BLaER1 (cell line): ENCODE data around the gene SAMM50.
A peak's percentile ranks its signal among the peaks of the same experiment; 100 is the strongest.

Experiments
- H3K27ac ChIP-seq: shearing (Covaris generic); formaldehyde crosslinking; 2 replicates; pipeline ENCODE4 v1.8.1; 2022
- H3K27me3 ChIP-seq: shearing (Covaris generic); formaldehyde crosslinking; 2 replicates; pipeline ENCODE4 v1.8.1; 2022
- H3K36me3 ChIP-seq: shearing (Covaris generic); formaldehyde crosslinking; 2 replicates; pipeline ENCODE4 v1.8.1; 2022
- H3K4me1 ChIP-seq: shearing (Covaris generic); formaldehyde crosslinking; 2 replicates; pipeline ENCODE4 v1.8.1; 2022
- H3K4me2 ChIP-seq: shearing (Covaris generic); formaldehyde crosslinking; 2 replicates; pipeline ENCODE4 v1.8.1; 2022
- H3K4me3 ChIP-seq: shearing (Covaris generic); formaldehyde crosslinking; 2 replicates; pipeline ENCODE4 v1.8.1; 2022
- H3K9ac ChIP-seq: shearing (Covaris generic); formaldehyde crosslinking; 2 replicates; pipeline ENCODE4 v1.8.1; 2022
- H3K9me3 ChIP-seq: shearing (Covaris generic); formaldehyde crosslinking; 2 replicates; pipeline ENCODE4 v1.8.1; 2022
- H4K20me1 ChIP-seq: shearing (Covaris generic); formaldehyde crosslinking; 2 replicates; pipeline ENCODE4 v1.8.1; 2022
- Cebpa-rat ChIP-seq: shearing (Covaris generic); IDR thresholded peaks from 2 replicates; pipeline ENCODE4 v1.8.1; 2022

The SAMM50 gene

GRCh38 chr22:43944670-43945430 is 10.4 kb upstream of the SAMM50 start:
- no peak overlapping the region for H3K9ac ChIP-seq
- no peaks in the 10 kb centered on the region for H3K36me3 ChIP-seq
- no peaks in the 10 kb centered on the region for H3K27me3 ChIP-seq
- H3K27ac ChIP-seq: peak overlapping the region; percentile 41; the same call in 1 of the 2 replicates
- no peak for TF ChIP-seq Cebpa-rat
- H3K9me3 ChIP-seq: 0 out of 2 replicates have a peak, but pooled peaks cover 6% of the 10 kb centered on the region
- no peaks in the 10 kb centered on the region for H4K20me1 ChIP-seq
- no peak overlapping the region for H3K4me3 ChIP-seq
- peaks cover 21% of the 10 kb centered on the region for H3K4me1 ChIP-seq
- H3K4me2 ChIP-seq: peak overlapping the region; percentile 65

GRCh38 chr22:43945632-43946383 is 9.4 kb upstream of the SAMM50 start:
- Histone ChIP-seq H3K27me3 (no peaks in the 10 kb centered on the region), H3K4me2 (peak overlapping the region; percentile 65), H3K27ac (peak overlapping the region; percentile 41; the same call in 1 of the 2 replicates), H3K9ac (no peak overlapping the region), H3K9me3 (0 out of 2 replicates have a peak, but pooled peaks cover 6% of the 10 kb centered on the region), H3K4me1 (peaks cover 21% of the 10 kb centered on the region), H3K4me3 (no peak overlapping the region), H3K36me3 (no peaks in the 10 kb centered on the region), H4K20me1 (no peaks in the 10 kb centered on the region)
- TF ChIP-seq Cebpa-rat: no peak

DNA sequence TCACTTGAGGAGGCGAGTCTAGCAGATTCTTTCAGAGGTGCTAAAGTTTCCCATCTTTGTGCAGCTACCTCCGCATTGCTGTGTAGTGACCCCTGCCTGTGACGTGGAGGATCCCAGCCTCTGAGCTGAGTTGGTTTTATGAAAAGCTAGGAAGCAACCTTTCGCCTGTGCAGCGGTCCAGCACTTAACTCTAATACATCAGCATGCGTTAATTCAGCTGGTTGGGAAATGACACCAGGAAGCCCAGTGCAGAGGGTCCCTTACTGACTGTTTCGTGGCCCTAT is 8.9 kb upstream of the SAMM50 start:
- H3K9me3 ChIP-seq: 0 out of 2 replicates have a peak, but pooled peaks cover 6% of the 10 kb centered on the region
- peaks cover 21% of the 10 kb centered on the region for H3K4me1 ChIP-seq
- TF ChIP-seq Cebpa-rat: no peak
- no peak overlapping the region for H3K4me2 ChIP-seq
- H3K4me3 ChIP-seq: no peak overlapping the region
- H3K27ac ChIP-seq: no peak overlapping the region
- H3K27me3 ChIP-seq: no peaks in the 10 kb centered on the region
- no peaks in the 10 kb centered on the region for H3K36me3 ChIP-seq
- no peak overlapping the region for H3K9ac ChIP-seq
- H4K20me1 ChIP-seq: no peaks in the 10 kb centered on the region

- TF ChIP-seq Cebpa-rat: no peak
- Histone ChIP-seq H3K9me3 (no peaks in the 10 kb centered on the region), H3K36me3 (no peaks in the 10 kb centered on the region), H3K9ac (no peak overlapping the region), H3K4me1 (peaks cover 23% of the 10 kb centered on the region), H3K4me2 (no peak overlapping the region), H4K20me1 (no peaks in the 10 kb centered on the region), H3K27me3 (no peaks in the 10 kb centered on the region), H3K27ac (no peak overlapping the region), H3K4me3 (no peak overlapping the region)
Observed at GRCh38 chr22:43948836-43949406, 6.3 kb upstream of the SAMM50 start.

DNA sequence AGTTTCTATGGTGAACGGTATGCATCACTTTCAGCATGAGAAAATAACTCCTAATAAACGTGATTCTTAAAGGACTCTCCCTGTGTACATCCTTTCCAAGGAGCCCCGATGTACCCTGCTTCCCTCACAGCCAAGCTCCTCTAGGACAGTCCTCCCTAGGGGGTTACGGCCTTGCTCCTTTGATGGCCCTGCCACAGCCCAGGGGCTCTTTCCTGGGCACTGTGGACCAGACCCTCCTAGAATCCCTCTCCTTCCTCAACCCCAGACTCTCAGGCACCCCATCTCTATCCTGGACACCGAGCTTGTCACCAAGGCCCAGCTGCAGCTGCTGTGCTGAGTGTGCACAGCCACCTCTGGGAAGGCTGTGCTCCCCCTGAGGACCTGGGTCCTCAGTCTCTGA is 3.9 kb upstream of the SAMM50 start:
- peaks cover 19% of the 10 kb centered on the region for H3K4me1 ChIP-seq
- H3K9ac ChIP-seq: no peak overlapping the region
- no peak for TF ChIP-seq Cebpa-rat
- no peaks in the 10 kb centered on the region for H3K9me3 ChIP-seq
- H3K27me3 ChIP-seq: no peaks in the 10 kb centered on the region
- no peak overlapping the region for H3K27ac ChIP-seq
- H3K4me2 ChIP-seq: no peak overlapping the region
- no peaks in the 10 kb centered on the region for H3K36me3 ChIP-seq
- no peaks in the 10 kb centered on the region for H4K20me1 ChIP-seq
- H3K4me3 ChIP-seq: no peak overlapping the region

DNA sequence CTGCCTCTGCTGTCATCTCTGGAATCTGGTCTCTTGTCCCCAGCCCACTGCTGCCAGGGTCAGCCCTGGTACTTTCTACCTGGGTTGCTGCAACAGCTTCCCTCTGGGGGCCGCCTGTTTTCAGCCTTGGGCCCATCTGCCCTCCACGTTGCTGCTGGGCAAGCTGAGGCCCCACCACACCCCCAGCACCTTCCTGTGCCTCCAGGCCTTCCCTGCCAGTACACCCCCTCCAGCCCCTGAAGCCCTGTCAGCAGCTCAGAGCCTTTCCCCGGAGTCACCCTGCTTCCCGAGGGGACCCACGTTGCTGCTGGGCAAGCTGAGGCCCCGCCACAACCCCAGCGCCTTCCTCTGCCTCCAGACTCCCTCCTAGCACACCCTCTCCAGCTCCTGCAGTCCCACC is 3.3 kb upstream of the SAMM50 start:
- Histone ChIP-seq H3K9ac (no peak overlapping the region), H3K4me1 (peaks cover 25% of the 10 kb centered on the region)
- no peak for TF ChIP-seq Cebpa-rat

DNA sequence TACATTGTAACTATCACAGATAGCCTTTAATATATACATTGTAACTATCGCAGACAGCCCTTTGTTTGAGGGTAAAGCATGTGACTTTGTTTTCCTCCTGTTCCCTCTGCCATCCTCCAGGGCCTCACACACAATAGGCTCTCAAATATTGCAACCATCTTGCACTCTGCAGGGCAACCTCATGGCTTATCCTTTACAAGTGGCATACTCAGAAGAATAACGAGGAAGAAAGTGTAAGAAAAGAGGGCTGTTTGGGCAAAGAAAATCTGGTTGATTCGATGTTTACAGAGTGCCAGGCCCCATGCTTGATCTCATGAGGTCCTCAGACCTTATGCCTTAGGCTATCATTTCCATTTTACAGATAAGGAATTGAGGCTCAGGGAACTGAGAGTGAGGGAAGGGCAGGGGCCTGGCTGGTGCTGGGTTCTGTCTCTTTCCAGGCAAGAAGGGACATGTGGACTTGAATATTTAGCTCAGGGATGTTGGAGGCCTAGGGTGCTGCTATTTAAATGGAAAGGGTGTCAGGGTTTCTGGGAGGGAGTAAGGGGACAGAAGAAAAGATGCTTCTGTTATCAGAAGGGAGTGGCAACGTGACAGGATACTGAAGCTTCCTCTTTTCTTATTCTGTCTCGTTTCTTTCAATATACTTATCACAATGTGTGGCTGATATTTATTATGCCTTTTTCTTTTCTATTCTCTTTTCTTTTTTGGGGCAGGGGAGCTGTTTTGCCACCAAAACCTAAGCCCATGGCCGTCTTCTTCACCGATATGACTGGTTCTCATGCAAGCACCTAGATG is 1.1 kb upstream of the SAMM50 start:
- H3K27me3 ChIP-seq: no peaks in the 10 kb centered on the region
- TF ChIP-seq Cebpa-rat: no peak
- H3K27ac ChIP-seq: peak overlapping the region; percentile 87
- H3K36me3 ChIP-seq: peaks cover 7% of the 10 kb centered on the region; the same call in 1 of the 2 replicates
- H3K4me2 ChIP-seq: peak overlapping the region; percentile 90
- H3K4me1 ChIP-seq: peaks cover 26% of the 10 kb centered on the region
- H3K9ac ChIP-seq: peak overlapping the region; percentile 89
- no peaks in the 10 kb centered on the region for H3K9me3 ChIP-seq
- peak overlapping the region; percentile 98 for H3K4me3 ChIP-seq
- H4K20me1 ChIP-seq: peaks cover 27% of the 10 kb centered on the region

More for the DNA sequence above, 3.3 kb upstream of the SAMM50 start:
- H3K27me3 ChIP-seq: no peaks in the 10 kb centered on the region
- no peak overlapping the region for H3K27ac ChIP-seq
- 0 out of 2 replicates have a peak, but pooled peaks cover 1% of the 10 kb centered on the region for H3K36me3 ChIP-seq
- 0 out of 2 replicates have a peak, but pooled peaks cover 5% of the 10 kb centered on the region for H4K20me1 ChIP-seq
- H3K4me3 ChIP-seq: no peak overlapping the region
- H3K4me2 ChIP-seq: no peak overlapping the region
- H3K9me3 ChIP-seq: no peaks in the 10 kb centered on the region

- Histone ChIP-seq H3K4me3 (peak overlapping the region; percentile 98), H3K9me3 (no peaks in the 10 kb centered on the region), H3K4me1 (peaks cover 26% of the 10 kb centered on the region), H3K27ac (peak overlapping the region; percentile 87), H3K27me3 (no peaks in the 10 kb centered on the region), H3K36me3 (peaks cover 19% of the 10 kb centered on the region; the same call in 1 of the 2 replicates), H3K4me2 (peak overlapping the region; percentile 90), H4K20me1 (peaks cover 45% of the 10 kb centered on the region), H3K9ac (peak overlapping the region; percentile 89)
- TF ChIP-seq Cebpa-rat: no peak
Observed at GRCh38 chr22:43955883-43956782, 891 bp downstream of the SAMM50 start.
